ENCODE results near the gene NCOA4.

DNA sequence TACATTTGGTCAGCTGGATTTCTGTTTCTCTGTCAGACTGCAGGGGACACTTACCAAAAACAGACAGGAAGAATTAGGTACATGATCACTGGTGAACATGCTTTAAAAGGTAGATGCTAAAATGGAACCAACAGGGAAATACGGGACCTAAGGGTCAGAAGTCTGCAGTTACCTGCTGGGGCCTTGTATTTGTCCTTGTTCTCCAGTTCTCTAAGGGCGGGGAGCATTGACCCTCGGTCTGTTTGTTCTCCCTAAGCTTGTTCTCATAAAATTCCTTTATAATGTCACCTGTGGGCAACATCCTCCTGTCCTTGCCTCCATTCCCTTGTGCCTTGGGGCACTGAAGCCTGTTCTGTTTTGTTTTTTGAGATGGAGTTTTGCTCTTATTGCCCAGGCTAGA is 45.4 kb upstream of the NCOA4 start:
- TF ChIP-seq POLR2AphosphoS5 (IDR thresholded peaks at IDR 0.05; ENCODE audit: insufficient read depth, low read depth, low read length): no peak
- TF ChIP-seq EZH2 (IDR thresholded peaks at IDR 0.05; ENCODE audit: borderline replicate concordance, low read depth, low read length, severe bottlenecking): no peak
- TF ChIP-seq, protein P1, sequence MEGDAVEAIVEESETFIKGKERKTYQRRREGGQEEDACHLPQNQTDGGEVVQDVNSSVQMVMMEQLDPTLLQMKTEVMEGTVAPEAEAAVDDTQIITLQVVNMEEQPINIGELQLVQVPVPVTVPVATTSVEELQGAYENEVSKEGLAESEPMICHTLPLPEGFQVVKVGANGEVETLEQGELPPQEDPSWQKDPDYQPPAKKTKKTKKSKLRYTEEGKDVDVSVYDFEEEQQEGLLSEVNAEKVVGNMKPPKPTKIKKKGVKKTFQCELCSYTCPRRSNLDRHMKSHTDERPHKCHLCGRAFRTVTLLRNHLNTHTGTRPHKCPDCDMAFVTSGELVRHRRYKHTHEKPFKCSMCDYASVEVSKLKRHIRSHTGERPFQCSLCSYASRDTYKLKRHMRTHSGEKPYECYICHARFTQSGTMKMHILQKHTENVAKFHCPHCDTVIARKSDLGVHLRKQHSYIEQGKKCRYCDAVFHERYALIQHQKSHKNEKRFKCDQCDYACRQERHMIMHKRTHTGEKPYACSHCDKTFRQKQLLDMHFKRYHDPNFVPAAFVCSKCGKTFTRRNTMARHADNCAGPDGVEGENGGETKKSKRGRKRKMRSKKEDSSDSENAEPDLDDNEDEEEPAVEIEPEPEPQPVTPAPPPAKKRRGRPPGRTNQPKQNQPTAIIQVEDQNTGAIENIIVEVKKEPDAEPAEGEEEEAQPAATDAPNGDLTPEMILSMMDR (IDR thresholded peaks at IDR 0.05; ENCODE audit: extremely low read depth in 1 of 2, insufficient read depth in 1 of 2, low read depth in 1 of 2, low read length in 2 of 2): no peak
- no peak for TF ChIP-seq POLR2A (IDR thresholded peaks at IDR 0.05; ENCODE audit: low read depth, low read length)
- no peak for TF ChIP-seq JUN (IDR thresholded peaks at IDR 0.05; ENCODE audit: borderline replicate concordance, insufficient read depth, insufficient read length, low read depth)
- no peak for TF ChIP-seq MYC (IDR thresholded peaks at IDR 0.05; ENCODE audit: low read depth, low read length)
- TF ChIP-seq, protein P2, sequence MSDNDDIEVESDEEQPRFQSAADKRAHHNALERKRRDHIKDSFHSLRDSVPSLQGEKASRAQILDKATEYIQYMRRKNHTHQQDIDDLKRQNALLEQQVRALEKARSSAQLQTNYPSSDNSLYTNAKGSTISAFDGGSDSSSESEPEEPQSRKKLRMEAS (IDR thresholded peaks at IDR 0.05; ENCODE audit: insufficient read depth, insufficient read length): no peak
- no peak for TF ChIP-seq FOS (IDR thresholded peaks at IDR 0.05; ENCODE audit: borderline replicate concordance, insufficient read depth, low read length)
- TF ChIP-seq GATA2 (IDR thresholded peaks at IDR 0.05; ENCODE audit: insufficient read depth, insufficient read length, low read depth, low read length): no peak

All from endothelial cell of umbilical vein (primary cell).